ENCODE data around the gene TRA2A.
"Not testable (repeated sequence)": the region's sequence is repeated elsewhere in the genome, so short reads cannot be mapped to it uniquely, and the experiment has no call there.

Gene TRA2A

GRCh38 chr7:23491502-23491901, 40.3 kb downstream of the TRA2A start:
- Histone ChIP-seq H3K27me3 (ENCODE audit: control insufficient read depth, insufficient read depth, low read length) (no peaks in the 10 kb centered on the region), H3K4me1 (ENCODE audit: control insufficient read depth, insufficient read depth, low read length) (no peaks in the 10 kb centered on the region), H3K36me3 (ENCODE audit: control insufficient read depth, insufficient read depth, low read length) (no peaks in the 10 kb centered on the region), H3K9ac (ENCODE audit: low read depth, low read length) (no peak overlapping the region), H3K4me3 (ENCODE audit: low read depth, low read length) (peak overlapping the region; percentile 61), H3K9me3 (ENCODE audit: control insufficient read depth, insufficient read depth, low read length) (no peaks in the 10 kb centered on the region)

GRCh38 chr7:23490357-23491135, 41.2 kb downstream of the TRA2A start:
- Histone ChIP-seq H3K9ac (ENCODE audit: low read depth, low read length) (no peak overlapping the region), H3K4me3 (ENCODE audit: low read depth, low read length) (peak overlapping the region; percentile 61), H3K9me3 (ENCODE audit: control insufficient read depth, insufficient read depth, low read length) (no peaks in the 10 kb centered on the region), H3K4me1 (ENCODE audit: control insufficient read depth, insufficient read depth, low read length) (no peaks in the 10 kb centered on the region), H3K27me3 (ENCODE audit: control insufficient read depth, insufficient read depth, low read length) (no peaks in the 10 kb centered on the region), H3K36me3 (ENCODE audit: control insufficient read depth, insufficient read depth, low read length) (no peaks in the 10 kb centered on the region)

- not testable (repeated sequence) for H3K4me3 ChIP-seq (ENCODE audit: low read depth, low read length); H3K36me3 ChIP-seq (ENCODE audit: control insufficient read depth, insufficient read depth, low read length); H3K9ac ChIP-seq (ENCODE audit: low read depth, low read length); H3K9me3 ChIP-seq (ENCODE audit: control insufficient read depth, insufficient read depth, low read length); H3K27me3 ChIP-seq (ENCODE audit: control insufficient read depth, insufficient read depth, low read length); H3K4me1 ChIP-seq (ENCODE audit: control insufficient read depth, insufficient read depth, low read length)
Observed at GRCh38 chr7:23488714-23489113, 43.1 kb downstream of the TRA2A start.

DNA sequence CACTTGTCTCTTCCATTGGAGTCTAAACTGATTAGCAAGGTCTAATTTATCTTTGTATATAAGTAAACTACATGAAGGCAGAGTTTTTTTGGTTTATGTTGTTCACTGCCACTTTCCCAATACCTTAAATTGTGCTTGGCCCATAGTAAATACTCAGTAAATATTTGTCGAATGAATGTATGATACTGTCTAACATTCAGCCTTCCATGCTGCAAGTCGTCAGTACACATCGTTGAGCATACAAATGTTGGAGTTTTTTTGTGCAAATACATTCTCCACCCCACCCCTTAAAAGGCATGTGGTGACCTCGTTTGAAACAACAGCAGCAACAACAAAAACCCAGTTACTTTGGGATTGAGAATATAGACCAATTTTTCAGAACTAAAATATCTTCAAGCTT, 44.1 kb downstream of the TRA2A start:
- Histone ChIP-seq H3K9ac (ENCODE audit: low read depth, low read length) (no peak overlapping the region), H3K4me3 (ENCODE audit: low read depth, low read length) (no peak overlapping the region), H3K4me1 (ENCODE audit: control insufficient read depth, insufficient read depth, low read length) (no peaks in the 10 kb centered on the region), H3K36me3 (ENCODE audit: control insufficient read depth, insufficient read depth, low read length) (no peaks in the 10 kb centered on the region), H3K9me3 (ENCODE audit: control insufficient read depth, insufficient read depth, low read length) (no peaks in the 10 kb centered on the region), H3K27me3 (ENCODE audit: control insufficient read depth, insufficient read depth, low read length) (no peaks in the 10 kb centered on the region)

DNA sequence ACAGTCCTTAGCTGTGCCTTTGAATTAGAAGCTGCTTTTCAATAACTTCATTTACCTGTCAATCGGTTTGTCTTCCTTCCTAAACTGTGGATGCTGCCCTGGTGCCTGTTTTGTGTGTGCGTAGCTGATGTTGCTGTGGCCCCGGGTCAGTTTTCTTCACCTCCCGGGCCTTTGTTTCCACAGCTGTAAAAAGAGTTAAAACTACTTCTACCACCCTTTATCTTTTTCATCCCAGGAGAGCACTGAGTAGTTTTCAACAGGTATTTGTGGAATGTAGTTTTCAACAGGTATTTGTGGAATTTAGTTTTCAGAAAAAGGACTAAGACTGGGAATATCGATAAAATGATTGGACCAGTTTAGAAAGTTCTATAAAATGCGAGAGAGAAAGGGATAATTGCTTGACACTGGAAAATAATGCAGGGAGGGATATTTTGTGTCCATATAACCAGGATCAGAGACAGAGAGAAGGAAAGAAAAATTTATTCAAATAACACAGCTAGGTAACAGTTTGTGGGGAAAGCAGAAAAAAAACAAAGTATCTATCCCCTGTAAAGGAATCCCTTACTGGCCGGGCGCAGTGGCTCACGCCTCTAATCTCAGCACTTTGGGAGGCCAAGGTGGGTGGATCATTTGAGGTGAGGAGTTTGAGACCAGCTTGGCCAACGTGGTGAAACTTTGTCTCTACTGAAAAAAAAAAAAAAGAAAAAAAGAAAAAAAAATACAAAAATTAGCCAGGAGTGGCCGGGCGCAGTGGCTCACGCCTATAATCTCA, 45.6 kb downstream of the TRA2A start:
- Histone ChIP-seq H3K27me3 (ENCODE audit: control insufficient read depth, insufficient read depth, low read length) (no peaks in the 10 kb centered on the region), H3K36me3 (ENCODE audit: control insufficient read depth, insufficient read depth, low read length) (no peaks in the 10 kb centered on the region), H3K9ac (ENCODE audit: low read depth, low read length) (no peak overlapping the region), H3K4me1 (ENCODE audit: control insufficient read depth, insufficient read depth, low read length) (peaks cover 4% of the 10 kb centered on the region), H3K9me3 (ENCODE audit: control insufficient read depth, insufficient read depth, low read length) (no peaks in the 10 kb centered on the region), H3K4me3 (ENCODE audit: low read depth, low read length) (no peak overlapping the region)

DNA sequence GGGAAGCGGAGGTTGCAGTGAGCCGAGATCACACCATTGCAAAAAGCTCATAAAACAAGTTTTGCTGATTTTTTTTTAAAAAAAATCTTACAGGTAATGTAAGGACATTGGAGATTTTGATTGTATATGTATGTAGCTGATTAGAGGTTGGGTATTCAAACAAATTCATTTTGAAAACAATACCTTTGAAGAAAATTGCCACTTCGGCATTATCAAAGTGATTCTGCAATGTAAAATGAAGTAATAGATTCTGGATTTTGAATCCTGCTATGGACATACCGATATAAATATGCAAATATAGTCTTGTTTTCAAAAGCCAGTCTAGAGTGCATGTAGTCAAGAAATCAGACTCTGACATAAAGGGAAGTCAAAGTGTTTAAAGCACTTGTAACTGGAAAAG, 49.1 kb downstream of the TRA2A start:
- Histone ChIP-seq H3K4me1 (ENCODE audit: control insufficient read depth, insufficient read depth, low read length) (peaks cover 4% of the 10 kb centered on the region), H3K36me3 (ENCODE audit: control insufficient read depth, insufficient read depth, low read length) (no peaks in the 10 kb centered on the region), H3K4me3 (ENCODE audit: low read depth, low read length) (no peak overlapping the region), H3K9me3 (ENCODE audit: control insufficient read depth, insufficient read depth, low read length) (no peaks in the 10 kb centered on the region), H3K27me3 (ENCODE audit: control insufficient read depth, insufficient read depth, low read length) (no peaks in the 10 kb centered on the region), H3K9ac (ENCODE audit: low read depth, low read length) (no peak overlapping the region)

DNA sequence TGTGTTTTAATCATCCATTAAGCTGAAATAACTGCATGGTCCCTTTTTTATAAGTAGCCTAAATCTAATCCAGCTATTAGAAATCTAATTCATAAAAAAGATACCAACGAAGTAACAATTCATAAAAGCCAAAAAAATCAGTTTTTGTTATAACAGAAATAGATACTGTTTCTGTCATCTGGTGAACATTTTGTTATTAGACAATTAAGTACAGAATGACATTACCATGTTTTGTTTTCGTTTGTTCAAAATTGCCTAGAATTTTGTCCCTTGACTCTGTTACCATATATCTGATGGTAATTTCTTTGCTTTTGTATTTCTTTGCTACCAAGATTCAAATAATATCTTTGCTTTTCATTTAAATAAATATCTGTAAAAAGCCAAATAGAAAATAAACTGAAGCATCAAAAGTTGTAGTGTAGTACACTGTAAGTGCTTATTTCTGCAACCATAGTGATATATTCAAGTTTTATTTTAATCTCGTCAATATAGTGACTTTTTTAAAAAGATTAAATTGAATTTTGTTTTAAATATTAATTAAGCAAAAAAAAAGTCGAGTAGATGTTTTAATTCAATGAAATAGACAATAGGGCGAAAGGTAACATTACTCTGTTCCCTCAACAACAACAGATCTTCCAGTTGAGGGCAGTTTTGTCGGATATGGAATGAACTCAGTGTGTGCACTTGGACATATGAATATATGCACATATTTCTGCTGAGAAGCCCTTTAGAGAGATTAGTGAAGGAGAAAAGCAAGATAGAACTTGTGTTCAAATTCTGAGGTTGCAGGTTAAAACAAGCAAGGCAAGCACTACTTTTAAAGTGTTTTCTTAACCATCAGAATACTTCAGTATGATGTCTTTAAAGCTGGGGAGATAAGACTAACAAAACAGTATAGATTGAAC, 53.6 kb downstream of the TRA2A start:
- H3K4me3 ChIP-seq (ENCODE audit: low read depth, low read length), result no peak overlapping the region
- no peaks in the 10 kb centered on the region for H3K9me3 ChIP-seq (ENCODE audit: control insufficient read depth, insufficient read depth, low read length)
- no peaks in the 10 kb centered on the region for H3K36me3 ChIP-seq (ENCODE audit: control insufficient read depth, insufficient read depth, low read length)
- no peak overlapping the region for H3K9ac ChIP-seq (ENCODE audit: low read depth, low read length)
- H3K27me3 ChIP-seq (ENCODE audit: control insufficient read depth, insufficient read depth, low read length), result no peaks in the 10 kb centered on the region
- peaks cover 7% of the 10 kb centered on the region for H3K4me1 ChIP-seq (ENCODE audit: control insufficient read depth, insufficient read depth, low read length)

DNA sequence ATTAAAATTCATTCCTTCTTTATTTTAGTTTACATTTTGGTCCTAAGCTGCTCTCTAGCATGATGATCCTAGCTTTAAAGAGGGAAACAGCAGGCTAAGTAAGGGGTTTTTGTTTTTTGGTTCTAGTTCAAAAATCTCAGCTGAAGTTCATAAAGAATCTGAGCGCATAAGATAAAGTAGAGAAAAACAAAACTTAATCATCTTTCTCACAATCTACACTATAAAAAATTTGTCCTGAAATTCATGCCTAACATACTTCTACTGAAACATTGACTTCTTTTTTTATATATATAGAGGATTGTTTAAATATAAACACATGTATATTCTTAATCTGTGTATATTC, 54.7 kb downstream of the TRA2A start:
- Histone ChIP-seq H3K36me3 (ENCODE audit: control insufficient read depth, insufficient read depth, low read length) (no peaks in the 10 kb centered on the region), H3K27me3 (ENCODE audit: control insufficient read depth, insufficient read depth, low read length) (no peaks in the 10 kb centered on the region), H3K9me3 (ENCODE audit: control insufficient read depth, insufficient read depth, low read length) (no peaks in the 10 kb centered on the region), H3K9ac (ENCODE audit: low read depth, low read length) (no peak overlapping the region), H3K4me3 (ENCODE audit: low read depth, low read length) (peak overlapping the region; percentile 79), H3K4me1 (ENCODE audit: control insufficient read depth, insufficient read depth, low read length) (peaks cover 7% of the 10 kb centered on the region)

- Histone ChIP-seq H3K9ac (ENCODE audit: low read depth, low read length) (peak overlapping the region; percentile 42), H3K4me1 (ENCODE audit: control insufficient read depth, insufficient read depth, low read length) (peaks cover 3% of the 10 kb centered on the region), H3K36me3 (ENCODE audit: control insufficient read depth, insufficient read depth, low read length) (no peaks in the 10 kb centered on the region), H3K27me3 (ENCODE audit: control insufficient read depth, insufficient read depth, low read length) (no peaks in the 10 kb centered on the region), H3K4me3 (ENCODE audit: low read depth, low read length) (peak overlapping the region; percentile 79), H3K9me3 (ENCODE audit: control insufficient read depth, insufficient read depth, low read length) (no peaks in the 10 kb centered on the region)
Observed at GRCh38 chr7:23476286-23477156, 55.3 kb downstream of the TRA2A start.

- peak overlapping the region; percentile 90 for H3K9ac ChIP-seq (ENCODE audit: low read depth, low read length)
- H3K4me1 ChIP-seq (ENCODE audit: control insufficient read depth, insufficient read depth, low read length), result peaks cover 3% of the 10 kb centered on the region
- H3K36me3 ChIP-seq (ENCODE audit: control insufficient read depth, insufficient read depth, low read length), result no peaks in the 10 kb centered on the region
- H3K4me3 ChIP-seq (ENCODE audit: low read depth, low read length), result peak overlapping the region; percentile 79
- H3K9me3 ChIP-seq (ENCODE audit: control insufficient read depth, insufficient read depth, low read length), result no peaks in the 10 kb centered on the region
- no peaks in the 10 kb centered on the region for H3K27me3 ChIP-seq (ENCODE audit: control insufficient read depth, insufficient read depth, low read length)
Observed at GRCh38 chr7:23475576-23475839, 56.3 kb downstream of the TRA2A start.

All from iPS-15b (cell line).